Measurements from ENCODE around the gene CHN2.
"Not testable (repeated sequence)": the region's sequence is repeated elsewhere in the genome, so short reads cannot be mapped to it uniquely, and the experiment has no call there.

CHN2 gene

GRCh38 chr7:29510028-29510427 is 315.5 kb downstream of the CHN2 start:
- no peak for DNase-seq

DNA sequence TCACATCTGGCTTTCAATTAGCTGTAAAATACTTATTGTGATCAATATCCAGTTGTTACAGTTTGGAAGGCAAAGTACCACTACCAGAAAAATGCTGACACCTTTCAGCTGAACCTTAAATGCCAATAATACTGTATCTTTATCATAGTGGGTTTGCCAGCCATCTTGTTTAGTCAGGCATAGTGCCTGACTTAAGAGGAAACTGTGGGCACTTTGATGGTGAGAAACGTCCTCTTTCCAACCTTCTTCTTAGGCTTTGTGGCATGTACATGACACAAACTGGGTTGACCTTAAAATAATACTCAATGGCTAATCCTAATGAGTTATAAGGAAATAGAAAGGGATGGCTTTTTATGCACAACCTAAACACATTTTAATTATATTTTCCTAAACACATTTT is 316.8 kb downstream of the CHN2 start:
- DNase-seq: no peak

DNA sequence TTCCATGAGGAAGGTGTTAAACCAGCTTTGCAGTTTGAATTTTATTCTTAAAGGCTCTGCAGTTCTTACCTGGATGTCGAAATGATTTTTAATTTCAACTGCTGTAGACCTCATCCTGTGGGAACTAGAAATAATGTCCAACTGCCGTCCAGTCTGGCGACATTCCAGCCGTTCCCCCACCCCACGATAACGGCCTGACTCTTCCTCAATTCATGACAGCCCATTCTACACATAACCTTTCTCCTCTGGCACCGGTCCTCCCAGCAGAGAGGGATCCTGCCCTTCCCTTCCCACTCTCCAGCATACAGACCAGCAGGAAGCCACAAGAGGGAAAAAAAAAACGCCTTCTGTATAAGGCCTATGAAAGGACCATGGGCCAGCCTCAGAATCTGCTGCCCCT is 317.3 kb downstream of the CHN2 start:
- DNase-seq: no peak

DNA sequence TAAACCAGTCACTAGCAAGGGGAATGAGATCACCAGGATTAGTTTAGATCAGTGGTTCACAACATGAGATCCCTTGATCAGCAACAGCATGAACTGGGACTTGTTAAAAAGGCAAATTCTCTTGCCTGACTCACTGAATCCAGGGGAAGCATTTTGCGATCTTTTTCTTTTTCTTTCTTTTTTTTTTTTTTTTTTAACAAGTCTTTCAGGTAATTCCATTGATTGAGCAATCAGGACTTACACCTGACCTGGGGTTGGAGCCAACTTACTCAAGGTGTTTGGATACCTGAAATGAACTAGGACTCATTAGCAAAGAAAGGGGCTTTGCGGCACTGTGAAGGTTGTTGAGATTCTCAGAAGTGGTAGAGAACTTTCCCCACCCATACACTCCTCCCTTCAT is 321.9 kb downstream of the CHN2 start:
- DNase-seq: no peak

DNA sequence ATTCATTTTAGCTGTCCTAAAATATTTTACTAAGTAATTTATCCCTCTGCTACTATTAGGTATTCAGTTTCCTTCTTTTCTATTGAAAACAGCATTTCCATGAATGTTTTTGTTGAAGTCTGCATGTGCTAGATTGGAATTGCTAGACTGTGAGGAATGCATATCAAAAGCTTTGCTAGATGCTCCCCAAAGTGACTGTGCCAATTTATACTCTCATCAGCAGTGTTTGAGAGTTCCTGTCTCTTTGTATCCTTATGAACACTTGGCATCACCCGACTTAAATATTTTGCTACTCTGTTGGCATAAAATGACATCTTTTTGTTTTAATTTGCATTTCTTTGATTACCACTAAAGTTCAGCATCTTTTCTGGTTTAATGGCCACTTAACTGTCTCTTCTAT is 324.0 kb downstream of the CHN2 start:
- no peak for DNase-seq

DNA sequence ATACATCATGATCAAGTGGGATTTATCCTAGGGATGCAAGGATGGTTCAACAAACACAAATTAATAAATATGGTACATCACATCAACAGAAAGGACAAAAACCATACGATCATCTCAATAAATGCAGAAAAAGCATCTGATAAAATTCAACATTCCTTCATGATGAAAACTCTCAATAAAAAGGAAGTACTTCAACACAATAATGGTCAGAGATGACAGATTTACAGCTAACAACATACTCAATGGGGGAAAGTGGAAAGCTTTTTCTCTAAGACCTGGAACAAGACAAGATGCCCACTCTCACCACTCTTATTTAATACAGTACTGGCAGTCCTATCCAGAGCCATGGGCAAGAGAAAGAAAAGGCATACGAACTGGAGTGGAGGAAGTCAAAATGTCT is 329.2 kb downstream of the CHN2 start:
- DNase-seq: no peak

DNA sequence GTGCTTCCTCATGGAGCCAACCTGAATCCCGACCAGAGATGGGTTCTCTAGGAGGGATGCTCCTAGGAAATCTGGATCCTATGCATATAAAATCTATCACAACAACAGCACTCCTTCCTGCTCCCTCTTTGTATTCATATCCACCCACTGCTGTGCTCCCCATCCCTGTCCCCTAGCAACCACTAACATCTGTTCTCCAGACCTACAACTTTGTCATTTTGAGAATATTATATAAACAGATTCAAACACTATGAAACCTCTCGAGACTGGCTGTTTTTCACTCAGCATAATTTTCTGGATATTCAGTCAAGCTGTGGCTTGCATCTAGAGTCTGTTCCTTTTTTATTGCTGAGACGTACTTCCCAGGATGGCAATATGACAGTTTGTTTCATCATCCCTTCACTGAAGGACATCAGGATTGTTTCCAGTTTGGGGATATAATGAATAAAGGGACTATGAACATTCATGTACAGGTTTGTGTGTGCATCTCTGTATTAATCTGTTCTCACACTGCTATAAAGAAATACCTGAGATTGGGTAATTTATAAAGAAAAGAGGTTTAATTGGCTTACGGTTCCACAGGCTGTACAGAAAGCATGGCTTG is 333.0 kb downstream of the CHN2 start:
- no peak for DNase-seq

DNA sequence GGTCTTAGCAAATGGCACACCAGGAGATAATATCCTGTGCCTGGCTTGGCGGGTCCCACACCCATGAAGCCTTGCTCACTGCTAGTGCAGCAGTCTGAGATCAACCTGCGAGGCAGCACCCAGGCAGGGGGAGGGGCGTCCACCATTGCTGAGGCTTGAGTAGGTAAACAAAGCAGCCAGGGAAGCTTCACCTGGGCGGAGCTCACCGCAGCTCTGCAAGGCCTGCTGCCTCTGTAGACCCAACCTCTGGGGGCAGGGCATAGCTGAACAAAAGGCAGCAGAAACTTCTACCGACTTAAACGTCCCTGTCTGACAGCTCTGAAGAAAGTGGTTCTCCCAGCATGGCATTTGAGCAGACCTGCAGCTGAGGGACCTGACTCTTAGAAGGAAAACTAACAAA is 334.0 kb downstream of the CHN2 start:
- DNase-seq: not testable (repeated sequence)

Data from KG1 (cell line).